SK-N-SH treated with all-trans-retinoic acid at 6 μM for 48 hours (cell line): ENCODE measurements around the gene PIP5K1C.

Experiments used
- ATAC-seq: fragments of 200-7000 bp; cut with Tn5 transposase; 3 replicates; pipeline ENCODE4 v1.9.1; 2020; ENCODE audit warnings: mild to moderate bottlenecking, moderate library complexity
- ARNTL ChIP-seq: fragments of 450-650 bp; formaldehyde crosslinking; IDR thresholded peaks from 2 replicates; pipeline ENCODE4 v1.5.0; 2020; ENCODE audit warnings: low read depth, mild to moderate bottlenecking, moderate library complexity, borderline replicate concordance
- BACH2 ChIP-seq: fragments of 250-450 bp; sonication (Bioruptor Pico); IDR thresholded peaks from 2 replicates; pipeline ENCODE4 v1.9.0; 2021; ENCODE audit warnings: mild to moderate bottlenecking, borderline replicate concordance
- CSDC2 ChIP-seq: fragments of 250-450 bp; sonication (Bioruptor Pico); IDR thresholded peaks from 2 replicates; pipeline ENCODE4 v1.5.0; 2020; ENCODE audit warnings: mild to moderate bottlenecking, moderate library complexity
- CSRNP3 ChIP-seq: fragments of 250-450 bp; sonication (Bioruptor Pico); IDR thresholded peaks from 2 replicates; pipeline ENCODE4 v1.5.1; 2021; ENCODE audit warnings: mild to moderate bottlenecking, moderate library complexity
- ESRRG ChIP-seq: fragments of 250-450 bp; sonication (Bioruptor Pico); IDR thresholded peaks from 2 replicates; pipeline ENCODE4 v1.6.1; 2021; ENCODE audit warnings: mild to moderate bottlenecking
- GLIS3 ChIP-seq: fragments of 250-450 bp; sonication (Bioruptor Pico); IDR thresholded peaks from 2 replicates; pipeline ENCODE4 v1.5.0; 2020; ENCODE audit warnings: mild to moderate bottlenecking, moderate library complexity
- ISL1 ChIP-seq: fragments of 250-450 bp; sonication (Bioruptor Pico); IDR thresholded peaks from 2 replicates; pipeline ENCODE4 v2.1.2; 2022; ENCODE audit warnings: mild to moderate bottlenecking, moderate library complexity
- OSR1 ChIP-seq: fragments of 250-450 bp; sonication (Bioruptor Pico); IDR thresholded peaks from 2 replicates; pipeline ENCODE4 v1.8.0; 2022; ENCODE audit warnings: moderate library complexity, mild to moderate bottlenecking, inconsistent platforms
- PATZ1 ChIP-seq: fragments of 250-450 bp; sonication (Bioruptor Pico); IDR thresholded peaks from 2 replicates; pipeline ENCODE4 v1.8.0; 2020; ENCODE audit warnings: mild to moderate bottlenecking, moderate library complexity, borderline replicate concordance
- POU6F1 ChIP-seq: fragments of 250-450 bp; sonication (Bioruptor Pico); IDR thresholded peaks from 2 replicates; pipeline ENCODE4 v1.8.0; 2021; ENCODE audit warnings: low read depth, mild to moderate bottlenecking, moderate library complexity, borderline replicate concordance
- PPARA ChIP-seq: fragments of 250-450 bp; sonication (Bioruptor Pico); IDR thresholded peaks from 2 replicates; pipeline ENCODE4 v1.5.0; 2020; ENCODE audit warnings: mild to moderate bottlenecking, borderline replicate concordance
- RARB ChIP-seq: fragments of 250-450 bp; sonication (Bioruptor Pico); IDR thresholded peaks from 2 replicates; pipeline ENCODE4 v1.8.0; 2021; ENCODE audit warnings: mild to moderate bottlenecking, moderate library complexity
- SNAI2 ChIP-seq: fragments of 250-450 bp; sonication (Bioruptor Pico); IDR thresholded peaks from 2 replicates; pipeline ENCODE4 v1.5.0; 2020; ENCODE audit warnings: mild to moderate bottlenecking, moderate library complexity
- TCF4 ChIP-seq: fragments of 250-450 bp; sonication (Bioruptor Pico); IDR thresholded peaks from 2 replicates; pipeline ENCODE4 v1.8.0; 2021; ENCODE audit warnings: mild to moderate bottlenecking, moderate library complexity, borderline replicate concordance
- TOX ChIP-seq: fragments of 250-450 bp; sonication (Bioruptor Pico); IDR thresholded peaks from 2 replicates; pipeline ENCODE4 v1.8.0; 2021; ENCODE audit warnings: mild to moderate bottlenecking, moderate library complexity, borderline replicate concordance
- ZC3H10 ChIP-seq: fragments of 250-450 bp; sonication (Bioruptor Pico); IDR thresholded peaks from 2 replicates; pipeline ENCODE4 v1.5.1; 2021; ENCODE audit warnings: mild to moderate bottlenecking, moderate library complexity
- ZFP3 ChIP-seq: fragments of 250-450 bp; sonication (Bioruptor Pico); IDR thresholded peaks from 2 replicates; pipeline ENCODE4 v1.5.0; 2020; ENCODE audit warnings: mild to moderate bottlenecking, moderate library complexity
- ZFP30 ChIP-seq: fragments of 450-650 bp; formaldehyde crosslinking; IDR thresholded peaks from 2 replicates; pipeline ENCODE4 v1.5.0; 2022; ENCODE audit warnings: mild to moderate bottlenecking, moderate library complexity
- ZNF565 ChIP-seq: fragments of 450-650 bp; formaldehyde crosslinking; conservative IDR thresholded peaks from 2 replicates; pipeline ENCODE4 v1.5.0; 2020; ENCODE audit warnings: low read depth, mild to moderate bottlenecking, moderate library complexity
- ZNF70 ChIP-seq: fragments of 450-650 bp; formaldehyde crosslinking; IDR thresholded peaks from 2 replicates; pipeline ENCODE4 v1.5.0; 2020; ENCODE audit warnings: mild to moderate bottlenecking, moderate library complexity
- ZNF8 ChIP-seq: fragments of 450-650 bp; formaldehyde crosslinking; IDR thresholded peaks from 2 replicates; pipeline ENCODE4 v1.5.0; 2020; ENCODE audit warnings: mild to moderate bottlenecking, moderate library complexity
- TF ChIP-seq, protein P1 (sequence below): fragments of 250-450 bp; sonication (Bioruptor Pico); IDR thresholded peaks from 2 replicates; pipeline ENCODE4 v1.5.0; 2020; ENCODE audit warnings: mild to moderate bottlenecking, moderate library complexity

Gene PIP5K1C

DNA sequence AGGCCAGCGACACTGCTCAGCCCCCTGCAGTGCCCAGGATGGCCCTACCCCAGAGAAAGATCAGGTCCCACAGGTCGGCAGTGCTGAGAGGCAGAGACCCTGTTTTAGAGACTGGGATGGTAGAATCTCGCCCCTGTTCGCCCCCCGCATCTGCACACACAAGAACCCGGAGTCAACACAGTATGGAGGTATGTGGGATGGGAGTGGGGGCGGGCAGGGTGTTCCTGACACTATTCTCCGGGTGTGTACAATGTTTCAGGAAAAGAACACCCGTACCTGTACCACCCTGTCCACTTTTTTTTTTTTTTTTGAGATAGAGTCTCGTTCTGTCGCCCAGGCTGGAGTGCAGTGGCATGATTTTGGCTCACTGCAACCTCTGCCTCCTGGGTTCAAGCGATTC is 19.3 kb downstream of the PIP5K1C start:
- no peak for TF ChIP-seq ZFP30 (CRISPR knock-in tag)
- TF ChIP-seq ZNF70: no peak
- no peak for TF ChIP-seq TOX (CRISPR knock-in tag)
- no peak for TF ChIP-seq ISL1
- TF ChIP-seq ARNTL: no peak
- no peak for TF ChIP-seq ESRRG
- TF ChIP-seq, protein P1, sequence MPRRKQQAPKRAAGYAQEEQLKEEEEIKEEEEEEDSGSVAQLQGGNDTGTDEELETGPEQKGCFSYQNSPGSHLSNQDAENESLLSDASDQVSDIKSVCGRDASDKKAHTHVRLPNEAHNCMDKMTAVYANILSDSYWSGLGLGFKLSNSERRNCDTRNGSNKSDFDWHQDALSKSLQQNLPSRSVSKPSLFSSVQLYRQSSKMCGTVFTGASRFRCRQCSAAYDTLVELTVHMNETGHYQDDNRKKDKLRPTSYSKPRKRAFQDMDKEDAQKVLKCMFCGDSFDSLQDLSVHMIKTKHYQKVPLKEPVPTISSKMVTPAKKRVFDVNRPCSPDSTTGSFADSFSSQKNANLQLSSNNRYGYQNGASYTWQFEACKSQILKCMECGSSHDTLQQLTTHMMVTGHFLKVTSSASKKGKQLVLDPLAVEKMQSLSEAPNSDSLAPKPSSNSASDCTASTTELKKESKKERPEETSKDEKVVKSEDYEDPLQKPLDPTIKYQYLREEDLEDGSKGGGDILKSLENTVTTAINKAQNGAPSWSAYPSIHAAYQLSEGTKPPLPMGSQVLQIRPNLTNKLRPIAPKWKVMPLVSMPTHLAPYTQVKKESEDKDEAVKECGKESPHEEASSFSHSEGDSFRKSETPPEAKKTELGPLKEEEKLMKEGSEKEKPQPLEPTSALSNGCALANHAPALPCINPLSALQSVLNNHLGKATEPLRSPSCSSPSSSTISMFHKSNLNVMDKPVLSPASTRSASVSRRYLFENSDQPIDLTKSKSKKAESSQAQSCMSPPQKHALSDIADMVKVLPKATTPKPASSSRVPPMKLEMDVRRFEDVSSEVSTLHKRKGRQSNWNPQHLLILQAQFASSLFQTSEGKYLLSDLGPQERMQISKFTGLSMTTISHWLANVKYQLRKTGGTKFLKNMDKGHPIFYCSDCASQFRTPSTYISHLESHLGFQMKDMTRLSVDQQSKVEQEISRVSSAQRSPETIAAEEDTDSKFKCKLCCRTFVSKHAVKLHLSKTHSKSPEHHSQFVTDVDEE (CRISPR knock-in tag): no peak
- no peak for TF ChIP-seq BACH2 (CRISPR knock-in tag)
- TF ChIP-seq, all 23 proteins: peak for 0

DNA sequence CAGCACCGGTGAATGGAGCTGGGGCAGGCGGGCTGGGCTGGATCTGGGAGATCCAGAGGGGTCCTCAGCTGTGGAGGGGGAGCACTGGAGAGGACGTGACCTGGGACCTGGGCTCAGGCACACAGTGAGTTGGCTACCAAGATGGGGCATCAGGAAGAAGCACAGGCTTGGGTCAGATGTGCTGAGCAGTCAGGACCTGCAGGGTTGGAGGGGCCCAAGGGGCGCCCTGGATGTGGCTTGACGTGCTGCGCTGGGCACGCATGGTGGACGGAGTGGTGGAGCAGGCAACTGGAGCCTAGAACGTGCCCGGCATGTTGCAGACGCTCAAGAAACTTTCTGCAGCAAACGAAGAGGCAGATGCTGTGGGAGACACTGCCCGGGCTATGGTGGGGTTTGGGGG is 20.7 kb downstream of the PIP5K1C start:
- TF ChIP-seq ZFP30 (CRISPR knock-in tag): no peak
- no peak for TF ChIP-seq ZFP3 (CRISPR knock-in tag)
- no peak for TF ChIP-seq GLIS3
- TF ChIP-seq BACH2 (CRISPR knock-in tag): no peak
- TF ChIP-seq ZC3H10 (CRISPR knock-in tag): no peak
- no peak for TF ChIP-seq CSRNP3 (CRISPR knock-in tag)
- TF ChIP-seq SNAI2 (CRISPR knock-in tag): no peak
- no peak for TF ChIP-seq OSR1
- no peak for TF ChIP-seq ZNF70
- TF ChIP-seq TCF4 (CRISPR knock-in tag): no peak
- TF ChIP-seq ZNF8 (CRISPR knock-in tag): no peak
- no peak for TF ChIP-seq CSDC2 (CRISPR knock-in tag)
- TF ChIP-seq ZNF565: no peak
- TF ChIP-seq PPARA: no peak
- no peak for TF ChIP-seq POU6F1 (CRISPR knock-in tag)
- TF ChIP-seq TOX (CRISPR knock-in tag): no peak
- no peak for TF ChIP-seq ESRRG
- no peak for TF ChIP-seq PATZ1 (CRISPR knock-in tag)
- no peak for TF ChIP-seq RARB
- TF ChIP-seq, protein P1 (CRISPR knock-in tag): no peak
- no peak for ATAC-seq

More for the DNA sequence above, 19.3 kb downstream of the PIP5K1C start:
- no peak for ATAC-seq

DNA sequence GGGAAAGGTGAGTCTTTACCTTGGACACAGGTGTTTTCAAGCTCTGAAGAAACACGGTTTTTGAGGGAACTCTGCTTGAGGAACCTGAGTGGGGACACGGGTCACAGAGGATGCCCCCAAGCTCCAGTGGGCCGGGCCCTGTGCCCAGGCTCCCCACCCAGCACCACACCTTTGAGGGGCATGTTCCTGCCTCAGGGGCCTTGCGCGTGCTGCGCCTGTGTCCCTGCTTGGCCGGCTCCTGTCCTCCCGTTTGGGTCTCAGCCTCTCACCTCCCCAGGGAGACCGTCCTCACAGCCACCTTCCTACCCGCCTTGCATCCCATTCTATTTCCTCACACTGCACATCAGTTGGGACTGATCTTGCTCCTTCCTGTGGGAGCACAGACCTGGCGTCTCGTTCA is 21.1 kb downstream of the PIP5K1C start:
- TF ChIP-seq PPARA (no peak), SNAI2 (CRISPR knock-in tag) (no peak), RARB (no peak), OSR1 (no peak), TOX (CRISPR knock-in tag) (no peak), ESRRG (no peak), PATZ1 (CRISPR knock-in tag) (no peak), BACH2 (CRISPR knock-in tag) (no peak), ZNF565 (no peak)
- ATAC-seq: no peak
